ENCODE results near the gene RAD51B.

- no peak for TF ChIP-seq SUZ12 (IDR thresholded peaks at IDR 0.05; ENCODE audit: extremely low read depth, insufficient read depth, insufficient read length)
- no peak for TF ChIP-seq ZNF274 (IDR thresholded peaks at IDR 0.05; ENCODE audit: low read depth, low read length)
Measured at GRCh38 chr14:67918838-67919237, 99.3 kb downstream of the RAD51B start.
